GM19455 (cell line): ENCODE data around the gene PITHD1.
A peak's percentile ranks its signal among the peaks of the same experiment; 100 is the strongest.
"Not testable (repeated sequence)": the region's sequence is repeated elsewhere in the genome, so short reads cannot be mapped to it uniquely, and the experiment has no call there.

ENCODE experiments used
- ATAC-seq: cut with Tn5 transposase; IDR thresholded peaks from one replicate; pipeline ENCODE4 v1.9.1; 2021; ENCODE audit not compliant: unreplicated experiment

PITHD1 gene, protein sequence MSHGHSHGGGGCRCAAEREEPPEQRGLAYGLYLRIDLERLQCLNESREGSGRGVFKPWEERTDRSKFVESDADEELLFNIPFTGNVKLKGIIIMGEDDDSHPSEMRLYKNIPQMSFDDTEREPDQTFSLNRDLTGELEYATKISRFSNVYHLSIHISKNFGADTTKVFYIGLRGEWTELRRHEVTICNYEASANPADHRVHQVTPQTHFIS

DNA sequence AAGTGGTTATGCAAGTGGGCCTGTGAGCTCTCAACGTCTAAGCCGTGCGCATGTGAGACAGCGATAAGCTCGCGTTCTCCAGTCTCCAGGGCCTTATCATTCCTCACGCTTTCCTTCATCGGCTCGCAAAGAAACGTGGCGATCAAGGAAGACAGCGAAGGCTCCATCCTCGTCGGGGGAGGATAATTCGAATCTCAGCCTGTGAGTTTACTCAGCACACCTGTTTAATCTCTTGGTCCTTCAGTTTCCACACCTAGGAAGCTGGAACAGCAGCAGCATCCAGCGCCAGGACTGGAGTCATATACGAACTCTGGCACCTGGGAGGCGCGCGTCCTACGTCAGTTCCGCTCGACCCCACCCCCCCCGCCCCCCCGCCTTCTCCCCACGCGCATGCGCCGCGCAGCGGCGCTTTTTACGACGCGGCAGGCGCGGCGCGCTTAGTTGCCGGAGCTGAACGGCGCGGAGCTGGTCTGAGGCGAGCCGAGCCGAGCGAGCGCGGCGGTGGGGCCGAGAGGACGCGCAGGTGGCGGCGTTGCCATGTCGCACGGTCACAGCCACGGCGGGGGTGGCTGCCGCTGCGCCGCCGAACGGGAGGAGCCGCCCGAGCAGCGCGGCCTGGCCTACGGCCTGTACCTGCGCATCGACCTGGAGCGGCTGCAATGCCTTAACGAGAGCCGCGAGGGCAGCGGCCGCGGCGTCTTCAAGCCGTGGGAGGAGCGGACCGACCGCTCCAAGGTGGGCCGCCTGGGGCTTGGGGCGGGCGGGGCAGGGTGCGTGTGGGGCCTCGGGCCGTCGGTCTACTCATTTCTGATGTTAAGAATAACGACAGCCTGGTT, at the start of gene PITHD1:
TSS of gene PITHD1 (plus strand) at position 440 of the 836 bp plus-strand sequence. CDS start at position 538, 98 bp downstream.
- ATAC-seq: peak; percentile 65

DNA sequence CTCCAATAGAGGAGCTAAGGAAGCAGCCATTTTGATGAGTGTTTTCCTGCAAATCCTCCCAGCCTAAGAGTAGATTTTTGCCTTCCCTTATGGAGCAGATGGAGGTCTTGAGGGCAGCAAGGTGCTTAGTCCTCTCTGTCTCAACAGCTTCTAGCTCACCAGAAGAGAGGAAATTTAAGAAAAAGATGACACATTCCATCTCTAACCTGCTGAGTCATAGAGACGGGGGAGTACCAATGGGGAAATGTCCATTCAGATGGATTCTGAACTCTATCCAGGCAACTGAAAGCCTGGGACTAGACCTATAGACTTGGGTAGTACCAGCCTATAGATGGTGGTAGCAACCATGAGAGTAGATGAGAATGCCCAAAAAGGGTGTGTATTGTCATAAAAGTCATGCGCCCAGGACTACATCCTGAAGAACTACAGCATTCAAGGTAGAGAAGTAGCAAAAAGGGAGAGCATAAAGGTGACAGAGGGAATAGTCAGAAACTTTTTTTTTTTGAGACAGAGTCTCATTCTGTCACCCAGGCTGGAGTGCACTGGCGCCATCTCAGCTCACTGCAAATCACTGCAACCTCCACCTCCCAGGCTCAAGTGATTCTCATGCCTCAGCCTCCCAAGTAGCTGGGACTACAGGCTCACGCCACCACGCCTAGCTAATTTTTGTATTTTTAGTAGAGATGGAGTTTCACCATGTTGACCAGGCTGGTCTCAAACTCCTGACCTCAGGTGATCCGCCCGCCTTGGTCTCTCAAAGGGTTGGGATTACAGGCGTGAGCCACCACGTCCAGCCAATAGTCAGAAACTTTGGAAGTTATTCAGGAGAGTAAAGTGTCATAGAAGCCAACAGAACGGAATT, 45.6 kb upstream of the PITHD1 start:
- ATAC-seq: no peak

DNA sequence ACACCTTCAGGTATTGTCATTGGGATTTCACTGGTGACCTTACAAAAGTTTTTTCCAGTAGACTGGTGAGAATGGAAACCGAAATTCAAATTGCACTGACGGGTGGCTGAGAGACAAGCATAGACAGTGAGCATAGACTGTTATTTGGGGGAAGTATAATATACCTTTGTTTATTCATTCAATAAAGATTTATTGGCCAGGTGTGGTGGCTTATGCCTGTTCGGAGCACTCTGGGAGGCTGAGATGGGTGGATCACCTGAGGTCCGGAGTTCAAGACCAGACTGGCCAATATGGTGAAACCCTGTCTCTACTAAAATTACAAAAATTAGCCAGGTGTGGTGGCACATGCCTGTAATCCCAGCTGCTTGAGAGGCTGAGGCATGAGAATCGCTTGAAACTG, 44.9 kb upstream of the PITHD1 start:
- not testable (repeated sequence) for ATAC-seq

DNA sequence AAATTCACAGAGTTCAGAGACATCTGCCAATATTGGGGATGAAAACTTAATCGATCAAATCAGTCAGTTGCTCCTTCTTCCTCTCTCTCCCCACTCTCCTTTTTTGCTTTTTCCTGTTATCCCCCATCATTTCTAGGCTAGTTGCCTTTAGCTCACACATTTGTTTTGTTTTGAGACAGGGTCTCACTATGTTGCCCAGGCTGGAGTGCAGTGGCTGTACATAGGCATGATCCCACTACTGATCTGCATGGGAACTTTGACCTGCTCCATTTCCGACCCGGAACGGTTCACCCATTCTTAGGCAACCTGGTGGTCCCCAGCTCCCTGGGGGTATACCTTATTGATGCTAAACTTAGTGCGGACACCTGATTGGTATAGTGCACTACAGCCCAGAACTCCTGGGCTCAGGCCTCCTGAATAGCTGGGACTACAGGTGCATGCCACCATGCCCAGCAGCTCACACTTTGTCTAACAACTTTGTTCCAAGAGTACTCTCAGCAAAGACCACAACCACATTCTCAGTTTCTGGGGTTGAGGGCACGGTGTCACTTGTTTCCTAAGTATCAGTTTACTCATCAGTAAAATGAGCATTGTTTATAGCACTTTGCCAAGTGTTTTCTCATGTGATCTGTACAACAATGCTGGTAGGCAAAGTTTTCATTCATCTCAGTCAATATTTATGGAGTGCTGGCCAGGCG, 41.6 kb upstream of the PITHD1 start:
- no peak for ATAC-seq

DNA sequence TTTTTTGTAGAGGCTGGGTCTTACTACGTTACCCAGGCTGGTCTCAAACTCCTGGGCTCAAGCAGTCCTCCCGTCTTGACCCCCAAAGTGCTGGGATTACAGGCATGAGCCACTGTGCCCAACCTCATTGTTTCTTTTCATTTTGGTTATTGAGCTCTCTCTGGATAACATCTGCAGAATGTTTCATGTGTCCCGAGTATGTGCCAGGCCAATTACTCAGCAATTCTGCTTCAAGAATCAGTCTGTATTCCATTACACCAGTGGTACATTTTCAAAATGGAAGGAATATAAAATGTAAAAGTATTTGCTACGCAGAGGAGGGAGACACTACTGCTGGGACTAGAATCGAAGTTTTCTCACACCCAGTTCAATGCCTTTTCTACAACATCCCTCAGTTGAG, 36.6 kb upstream of the PITHD1 start:
- ATAC-seq: no peak

DNA sequence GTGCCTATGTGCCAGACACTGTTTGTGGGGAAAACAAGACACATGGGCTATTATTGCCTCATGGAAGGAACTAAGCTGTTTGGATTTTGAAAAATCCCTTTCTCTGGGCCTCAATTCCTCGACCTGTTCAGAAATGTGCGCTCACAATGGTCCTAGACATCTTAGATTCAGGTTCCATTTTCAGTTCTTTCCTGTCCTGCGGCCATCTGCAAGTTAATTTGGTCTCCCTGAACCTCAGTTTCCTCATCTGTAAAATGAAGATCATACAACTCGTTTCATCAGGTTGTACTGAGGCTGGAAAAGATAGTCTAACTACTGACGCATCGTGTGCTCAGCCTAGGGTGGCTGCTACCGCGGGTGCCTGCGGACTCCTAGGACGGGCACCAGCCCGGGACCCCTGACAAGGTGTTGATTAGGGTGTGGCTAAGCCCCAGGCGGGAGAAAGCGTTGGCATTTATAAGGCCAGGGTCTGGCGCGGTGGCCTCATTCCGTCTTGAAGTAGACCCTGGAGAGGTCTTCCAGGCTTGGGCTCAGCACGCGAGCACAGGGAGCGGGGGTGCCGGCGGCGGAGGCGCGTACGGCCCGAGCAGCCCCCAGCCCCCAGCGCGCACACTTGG, 35.4 kb upstream of the PITHD1 start:
- ATAC-seq: peak; percentile 26

DNA sequence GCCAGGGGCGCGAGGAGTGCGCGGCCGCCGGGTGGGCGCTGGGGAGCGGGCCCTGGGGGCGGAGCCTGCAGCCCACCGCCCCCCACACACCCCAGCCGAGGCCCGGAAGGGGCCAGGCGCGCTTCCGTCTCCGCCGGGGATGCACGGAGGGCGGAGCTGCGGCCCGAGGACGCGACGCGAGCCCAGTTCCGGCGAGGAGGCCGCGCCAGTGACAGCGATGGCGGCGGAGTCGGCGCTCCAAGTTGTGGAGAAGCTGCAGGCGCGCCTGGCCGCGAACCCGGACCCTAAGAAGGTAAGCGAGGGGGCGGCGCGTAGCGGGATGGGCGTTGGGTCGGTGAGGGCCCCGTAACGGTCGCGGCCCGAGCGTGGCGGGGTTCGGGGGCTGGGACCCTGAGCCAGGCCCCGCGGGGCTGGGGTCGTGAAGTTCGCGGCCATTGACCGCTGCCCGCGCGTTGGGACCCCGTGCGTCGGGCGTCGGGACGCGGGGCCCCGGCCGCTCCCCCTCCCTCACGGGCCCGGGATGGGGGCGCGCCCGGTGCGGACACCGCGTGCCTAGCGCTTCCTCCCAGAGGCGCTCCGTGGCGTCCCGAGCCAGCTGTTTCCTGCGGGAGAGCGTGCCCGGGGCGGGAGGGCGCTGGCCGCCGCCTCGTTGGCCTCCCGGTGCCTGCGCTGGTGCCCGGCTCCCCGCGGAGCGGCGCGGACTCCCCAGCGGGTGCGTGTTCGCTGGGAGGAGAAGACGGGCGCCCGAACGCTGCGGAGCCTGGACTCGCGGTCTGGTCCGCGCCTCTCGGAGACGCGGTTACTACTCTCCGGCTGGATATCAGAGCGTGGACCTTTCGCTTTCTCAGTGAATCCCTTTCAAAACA, 34.7 kb upstream of the PITHD1 start, which contains the start of gene ELOA:
TSS of gene ELOA (plus strand) at position 185 of the 866 bp plus-strand sequence. CDS start at position 218, 33 bp downstream.
- peak; percentile 71 for ATAC-seq

DNA sequence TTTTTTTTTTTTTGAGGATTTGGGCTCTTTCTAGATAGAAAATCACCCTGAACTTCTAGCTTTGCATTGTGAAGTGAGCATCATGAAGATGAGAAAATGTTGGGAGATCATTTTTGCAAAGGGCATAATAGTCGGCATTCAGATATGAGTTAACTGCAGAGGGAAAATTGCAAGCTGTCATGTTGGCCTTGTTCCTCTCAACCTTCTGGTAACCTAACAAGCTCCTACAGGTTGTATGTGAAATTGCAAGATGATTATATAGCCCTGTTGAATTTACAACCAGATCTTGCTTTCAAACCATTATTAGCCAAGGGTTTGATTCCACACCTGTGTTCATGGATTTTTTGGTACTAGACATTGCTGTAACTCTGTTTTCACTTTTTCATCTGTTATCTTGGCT, 32.7 kb upstream of the PITHD1 start:
- no peak for ATAC-seq

DNA sequence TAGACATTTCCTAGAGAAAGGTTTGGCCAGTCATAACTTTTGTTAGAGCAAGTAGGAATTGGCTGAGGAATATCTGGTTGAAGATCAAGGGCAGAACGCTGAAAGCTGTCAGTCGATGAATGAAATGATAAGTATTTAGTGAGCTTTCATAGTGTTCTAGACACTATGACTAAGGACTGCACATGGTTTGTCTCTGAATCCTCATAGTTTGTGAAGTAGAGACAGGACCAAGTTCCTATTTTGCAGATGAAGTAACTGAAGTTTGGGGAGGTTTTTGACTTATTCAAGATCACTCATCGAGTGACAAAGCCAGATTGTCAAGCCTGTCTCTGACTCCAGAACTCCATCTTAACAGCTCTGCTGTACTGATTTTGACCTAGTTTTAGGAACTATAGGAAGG, 30.2 kb upstream of the PITHD1 start:
- no peak for ATAC-seq

DNA sequence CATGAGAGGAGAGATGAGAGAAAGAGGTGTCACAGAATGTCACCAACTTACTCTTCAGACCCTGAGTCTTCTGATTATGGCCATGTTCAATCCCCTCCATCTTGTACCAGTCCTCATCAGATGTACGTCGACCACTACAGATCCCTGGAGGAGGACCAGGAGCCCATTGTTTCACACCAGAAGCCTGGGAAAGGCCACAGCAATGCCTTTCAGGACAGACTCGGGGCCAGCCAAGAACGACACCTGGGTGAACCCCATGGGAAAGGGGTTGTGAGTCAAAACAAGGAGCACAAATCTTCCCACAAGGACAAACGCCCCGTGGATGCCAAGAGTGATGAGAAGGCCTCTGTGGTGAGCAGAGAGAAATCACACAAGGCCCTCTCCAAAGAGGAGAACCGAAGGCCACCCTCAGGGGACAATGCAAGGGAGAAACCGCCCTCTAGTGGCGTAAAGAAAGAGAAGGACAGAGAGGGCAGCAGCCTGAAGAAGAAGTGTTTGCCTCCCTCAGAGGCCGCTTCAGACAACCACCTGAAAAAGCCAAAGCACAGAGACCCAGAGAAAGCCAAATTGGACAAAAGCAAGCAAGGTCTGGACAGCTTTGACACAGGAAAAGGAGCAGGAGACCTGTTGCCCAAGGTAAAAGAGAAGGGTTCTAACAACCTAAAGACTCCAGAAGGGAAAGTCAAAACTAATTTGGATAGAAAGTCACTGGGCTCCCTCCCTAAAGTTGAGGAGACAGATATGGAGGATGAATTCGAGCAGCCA, 27.0 kb upstream of the PITHD1 start:
- ATAC-seq: no peak

DNA sequence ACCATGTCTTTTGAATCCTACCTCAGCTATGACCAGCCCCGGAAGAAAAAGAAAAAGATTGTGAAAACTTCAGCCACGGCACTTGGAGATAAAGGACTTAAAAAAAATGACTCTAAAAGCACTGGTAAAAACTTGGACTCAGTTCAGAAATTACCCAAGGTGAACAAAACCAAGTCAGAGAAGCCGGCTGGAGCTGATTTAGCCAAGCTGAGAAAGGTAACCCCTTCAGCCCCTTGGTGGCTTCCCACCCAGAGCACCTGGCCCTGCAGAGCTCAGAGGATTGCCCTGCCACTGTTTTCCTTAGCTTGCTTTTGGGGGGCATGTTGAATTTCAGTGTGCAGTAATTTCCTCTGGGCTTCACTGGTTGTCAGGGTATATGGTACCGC, 26.4 kb upstream of the PITHD1 start:
- no peak for ATAC-seq

DNA sequence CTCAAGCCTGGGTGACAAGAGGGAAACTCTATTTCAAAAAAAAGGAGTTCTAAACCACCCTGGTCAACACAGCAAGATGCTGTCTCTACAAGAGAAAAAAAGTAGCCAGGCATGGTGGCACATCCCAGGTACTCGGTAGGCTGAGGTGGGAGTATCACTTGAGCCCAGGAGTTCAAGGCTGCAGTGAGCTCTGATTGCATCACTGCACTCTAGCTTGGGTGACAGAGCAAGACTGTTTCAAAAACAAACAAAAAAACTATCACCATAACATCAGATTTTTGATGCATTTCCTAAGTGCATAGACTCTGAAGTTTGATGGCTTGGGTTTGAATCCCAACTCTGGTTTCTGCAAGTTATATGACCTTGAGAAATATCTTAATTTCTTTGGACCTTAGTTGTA, 25.3 kb upstream of the PITHD1 start:
- no peak for ATAC-seq

DNA sequence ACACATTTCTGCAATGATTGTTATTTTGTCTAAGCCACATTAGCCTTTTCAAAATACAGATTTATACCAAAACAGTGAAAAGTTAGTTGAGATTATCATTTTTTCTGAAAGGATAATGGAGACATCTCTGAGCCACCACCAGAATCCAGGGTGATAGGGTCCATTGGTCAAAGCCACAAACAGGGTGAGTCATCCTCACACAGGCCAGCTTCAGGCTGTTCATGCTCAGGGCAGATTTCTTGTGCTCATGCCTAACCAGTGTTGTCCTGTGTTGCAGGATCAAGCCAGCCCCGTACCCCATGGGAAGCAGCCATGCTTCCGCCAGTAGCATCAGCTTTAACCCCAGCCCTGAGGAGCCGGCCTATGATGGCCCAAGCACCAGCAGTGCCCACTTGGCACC, 21.5 kb upstream of the PITHD1 start:
- no peak for ATAC-seq

DNA sequence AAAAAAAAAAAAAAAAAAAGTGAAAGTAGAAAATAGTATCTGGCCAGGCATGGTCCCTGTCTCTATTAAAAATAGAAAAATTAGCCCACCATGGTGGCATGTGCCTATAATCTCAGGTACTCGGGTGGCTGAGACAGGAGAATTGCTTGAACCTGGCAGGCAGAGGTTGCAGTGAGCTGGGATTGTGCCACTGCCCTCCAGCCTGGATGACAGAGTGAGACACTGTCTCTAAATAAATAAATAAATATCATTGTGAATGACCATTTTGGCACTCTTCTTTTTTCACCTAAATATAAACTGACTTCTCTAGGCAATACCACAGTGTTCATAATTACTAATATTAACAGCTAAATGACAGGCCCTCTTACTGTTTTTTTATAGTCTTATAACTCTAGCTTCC, 20.4 kb upstream of the PITHD1 start:
- ATAC-seq: no peak

DNA sequence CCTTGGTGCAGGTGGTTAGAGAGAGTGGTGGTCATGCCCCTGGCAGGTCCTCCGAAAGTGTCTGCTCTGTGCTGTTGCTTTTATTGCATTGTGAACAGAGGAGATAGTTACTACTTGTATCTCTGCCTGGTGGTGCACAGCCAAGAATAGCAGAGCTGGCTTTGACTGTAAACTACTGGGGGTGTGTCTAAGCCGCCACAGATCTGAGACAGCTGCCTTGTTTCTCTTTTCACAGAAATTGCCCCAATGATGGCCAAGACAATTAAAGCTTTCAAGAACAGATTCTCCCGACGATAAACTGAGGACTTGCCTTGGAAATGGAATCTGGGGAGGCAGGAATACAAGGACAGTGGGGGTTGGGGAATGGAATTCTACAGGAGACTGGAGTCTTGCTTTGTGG, 18.9 kb upstream of the PITHD1 start:
- no peak for ATAC-seq

DNA sequence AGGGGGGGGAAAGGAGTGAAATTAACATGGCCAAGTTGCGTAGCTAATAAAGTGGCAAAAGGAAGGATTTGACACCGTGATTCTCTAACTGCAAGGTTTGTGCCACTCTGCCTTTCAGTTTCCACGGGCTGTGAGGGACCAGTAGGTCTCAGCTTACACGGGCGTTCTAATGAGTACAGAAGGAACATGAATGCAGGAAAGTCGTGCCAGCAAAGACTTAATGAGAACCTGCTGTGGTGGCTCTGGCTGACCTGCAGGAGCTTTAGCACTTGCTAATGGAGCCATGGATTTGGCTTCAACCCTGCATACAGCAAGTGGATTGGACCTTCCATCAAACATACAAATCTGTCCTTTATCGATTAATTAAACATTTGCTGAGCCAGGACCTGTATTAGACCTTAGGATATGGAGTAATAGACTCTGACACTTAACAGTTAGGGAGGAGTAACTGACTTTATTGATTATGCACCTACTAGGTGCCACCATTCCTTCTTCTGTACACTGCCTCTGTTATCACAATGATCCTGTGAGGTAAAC, 15.1 kb upstream of the PITHD1 start:
- ATAC-seq: no peak

DNA sequence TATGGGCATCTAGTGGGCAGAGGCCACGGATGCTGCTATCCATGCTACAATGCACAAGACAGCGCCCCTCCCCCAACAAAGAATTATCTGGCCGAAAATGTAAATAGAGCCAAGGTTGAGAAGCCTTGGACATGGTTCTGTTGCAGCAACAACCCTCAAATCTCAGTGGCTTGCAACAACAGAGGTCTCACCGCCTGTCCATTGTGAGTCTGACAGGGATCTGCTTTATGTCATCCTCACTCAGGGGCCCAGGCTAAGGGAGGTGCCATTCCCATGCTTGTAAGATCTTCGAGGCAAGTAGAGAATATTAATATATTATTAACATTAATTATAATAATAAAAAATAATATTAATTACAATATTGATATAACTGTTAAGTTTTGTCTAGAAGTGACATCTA, 9.5 kb upstream of the PITHD1 start:
- ATAC-seq: no peak

DNA sequence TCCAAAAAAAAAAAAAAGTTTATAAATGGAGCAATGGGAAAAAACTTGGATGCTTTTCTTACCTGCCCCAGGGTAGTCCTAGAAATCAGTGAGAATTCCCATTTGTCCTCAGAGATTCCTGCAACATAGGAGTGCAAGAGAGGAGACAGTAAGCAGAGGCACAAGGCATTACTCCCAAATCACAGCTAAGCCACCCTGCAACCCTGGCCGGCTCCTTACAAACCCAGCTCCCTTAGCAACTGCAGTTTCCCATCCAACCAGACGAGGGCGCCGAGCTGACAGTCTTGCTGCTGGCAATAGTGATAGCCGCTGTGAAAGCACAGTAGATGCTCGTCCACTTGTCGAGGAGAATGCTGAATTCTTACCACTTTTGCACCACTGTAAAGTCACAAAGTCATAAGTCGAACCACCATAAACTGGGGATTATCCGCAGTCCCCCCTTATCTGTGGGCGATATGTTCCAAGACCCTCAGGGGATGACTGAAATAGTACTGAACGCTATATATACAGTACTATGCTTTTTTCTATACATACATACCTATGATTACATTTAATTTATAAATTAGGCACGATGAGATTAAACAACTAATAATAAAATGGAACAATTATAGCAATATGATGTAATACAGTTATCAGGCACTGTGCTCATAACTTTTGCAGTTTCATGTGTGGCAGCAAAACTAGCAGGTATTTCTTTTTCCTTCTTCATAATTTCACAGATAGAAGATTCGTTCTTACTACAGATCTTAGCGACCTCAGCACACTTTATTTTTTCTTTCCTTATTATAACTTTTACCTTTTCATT, 6.0 kb upstream of the PITHD1 start:
- ATAC-seq: no peak
